GM12878 (cell line): ENCODE data around the gene THAP6. TPM values are rescaled to one million over a fixed set of nuclear protein-coding genes. Genes with fewer than 3 reads are reported as not detected.

Experiments
- ATAC-seq: fragments of 200-7000 bp; cut with Tn5 transposase; 3 replicates; pipeline ENCODE4 v1.9.1; 2020; ENCODE audit warnings: mild to moderate bottlenecking, moderate library complexity
- BruUV-seq: library from RNA; stranded (reverse); fragments of 400-500 nt; replicated peaks from 2 replicates; lab custom pipeline; 2021; lab: Mats Ljungman, UMichigan
- CTCF ChIA-PET: fragments of 300-600 bp; sonication (Branson Sonifier 250); formaldehyde crosslinking; extraction: SDS; loops from one replicate; lab custom pipeline; 2021; ENCODE audit warnings: inconsistent platforms; lab: Yijun Ruan, JAX
- POLR2A ChIA-PET: fragments of 350-600 bp; formaldehyde crosslinking; extraction: SDS; loops from one replicate; lab custom pipeline; 2021; ENCODE audit warnings: inconsistent platforms; lab: Charles Lee
- RAD21 ChIA-PET: fragments of 300-600 bp; sonication (Branson Sonifier 250); formaldehyde crosslinking; loops from one replicate; lab custom pipeline; 2023; ENCODE audit warnings: antibody characterized with exemption; ENCODE audit not compliant: unreplicated experiment; lab: Charles Lee
- SMC1A ChIA-PET: fragments of 300-600 bp; sonication (Branson Sonifier 250); formaldehyde crosslinking; loops from one replicate; lab custom pipeline; 2023; ENCODE audit not compliant: unreplicated experiment, uncharacterized antibody; lab: Charles Lee
- DNase-seq: peaks from one replicate; pipeline ENCODE4 v3.0.0-alpha.2; 2011; ENCODE audit warnings: low read depth, low spot score
- FAIRE-seq: peaks from 3 replicates; lab custom pipeline; 2011; peaks lifted over from hg19 to GRCh38; lab: Jason Lieb, UNC
- H2AFZ ChIP-seq: 2 replicates; pipeline ENCODE4 v1.6.0; 2011; ENCODE audit warnings: low read depth, low read length, control low read depth; ENCODE audit not compliant: control insufficient read depth
- H3K27ac ChIP-seq: 2 replicates; pipeline ENCODE4 v1.5.1; 2011; ENCODE audit warnings: control low read depth; ENCODE audit not compliant: control insufficient read depth, insufficient read depth
- H3K27me3 ChIP-seq, 2 experiments: replicated peaks in 1 of 2; 2 replicates each; pipeline versions ENCODE4 v1.6.0 to v1.6.1; 2011; ENCODE audit warnings: low read length in 1 of 2; ENCODE audit not compliant: control insufficient read depth in 2 of 2, insufficient read depth in 2 of 2
- H3K36me3 ChIP-seq, 2 experiments: 2 replicates each; pipeline ENCODE4 v1.5.1; 2011; ENCODE audit warnings: low read length in 1 of 2; ENCODE audit not compliant: control insufficient read depth in 2 of 2, insufficient read depth in 2 of 2
- H3K4me1 ChIP-seq: 2 replicates; pipeline ENCODE4 v1.6.1; 2011; ENCODE audit warnings: mild to moderate bottlenecking, low read length, moderate library complexity, mixed read lengths; ENCODE audit not compliant: control insufficient read depth, insufficient read depth
- H3K4me2 ChIP-seq: 2 replicates; pipeline ENCODE4 v1.6.0; 2011; ENCODE audit warnings: control low read depth; ENCODE audit not compliant: control insufficient read depth, insufficient read depth
- H3K4me3 ChIP-seq: fragments of 200-600 bp; sonication (generic); 2 replicates; pipeline ENCODE4 v1.5.1; 2016
- H3K79me2 ChIP-seq: 2 replicates; pipeline ENCODE4 v1.6.0; 2011; ENCODE audit warnings: low read length; ENCODE audit not compliant: control insufficient read depth, insufficient read depth
- H3K9ac ChIP-seq: 2 replicates; pipeline ENCODE4 v1.8.0; 2011; ENCODE audit warnings: low read length, control low read depth, mixed read lengths; ENCODE audit not compliant: control insufficient read depth, insufficient read depth
- H3K9me3 ChIP-seq: replicated peaks from 3 replicates; pipeline ENCODE4 v1.5.1; 2011; ENCODE audit warnings: mild to moderate bottlenecking, low read length; ENCODE audit not compliant: control insufficient read depth, insufficient read depth
- H4K20me1 ChIP-seq: 2 replicates; pipeline ENCODE4 v1.6.0; 2011; ENCODE audit not compliant: control insufficient read depth, insufficient read depth
- BHLHE40 ChIP-seq, 2 experiments: fragments of 450-650 bp in 1 of 2; IDR thresholded peaks; 2 replicates each; pipeline ENCODE4 v1.6.1; 2011 to 2017; ENCODE audit warnings: low read depth in 2 of 2, borderline replicate concordance in 1 of 2, improper control_type of control experiment in 1 of 2, low read length in 1 of 2, mild to moderate bottlenecking in 1 of 2
- ETV6 ChIP-seq, 2 experiments: fragments of 450-650 bp in 1 of 2; IDR thresholded peaks in 1 of 2; conservative IDR thresholded peaks in 1 of 2; 2 replicates each; pipeline ENCODE4 v1.6.1; 2014; ENCODE audit warnings: antibody characterized with exemption in 1 of 2, borderline replicate concordance in 1 of 2, low read depth in 1 of 2, mild to moderate bottlenecking in 1 of 2, moderate library complexity in 1 of 2
- MTA2 ChIP-seq: fragments of 450-650 bp; IDR thresholded peaks from 2 replicates; pipeline ENCODE4 v1.6.1; 2016; ENCODE audit warnings: low read depth, mild to moderate bottlenecking, moderate library complexity
- SMAD5 ChIP-seq: IDR thresholded peaks from 2 replicates; pipeline ENCODE4 v1.6.1; 2016; ENCODE audit warnings: antibody characterized with exemption, low read depth
- TCF7 ChIP-seq: IDR thresholded peaks from 2 replicates; pipeline ENCODE4 v1.6.1; 2014; ENCODE audit warnings: antibody characterized with exemption, borderline replicate concordance
- WGBS: methylation state at CpG from one replicate; pipeline ENCODE4 v1.1.6; 2016; ENCODE audit warnings: low lambda C conversion rate; ENCODE audit not compliant: insufficient replicate concordance, insufficient coverage; ENCODE audit errors: missing lambda C conversion rate; 5-methylcytosine and 5-hydroxymethylcytosine counted together
- in situ Hi-C: fragments of 300-500 bp; cut with MboI; formaldehyde crosslinking; loops from 9 replicates; pipeline ENCODE4 v1.14.3; 2018; ENCODE audit warnings: mixed read lengths
- intact Hi-C: fragments of 100-400 bp; cut with micrococcal nuclease; formaldehyde crosslinking; loops from one replicate; pipeline ENCODE4 v1.14.2; 2022; ENCODE audit not compliant: unreplicated experiment
- polyA plus RNA-seq, 11 experiments: library from polyadenylated mRNA; depleted of rRNA in 4 of 11; unstranded in 6 of 11; stranded (reverse) in 5 of 11; fragments of >200 nt; fragmentation: Nextera tagmentation in 4 of 11; fragmentation: Illumina TruSeq in 1 of 11; extraction: Ambion mirVana in 4 of 11; extraction: Trizol in 1 of 11; gene quantifications; 1 replicate in 1 of 11; 2 replicates in 10 of 11; pipeline versions ENCODE4 v1.2.1 to v1.2.3, GENCODE V29; 2011 to 2016; ENCODE audit warnings: inconsistent platforms in 2 of 11, missing spikeins in 2 of 11, low read depth in 1 of 11
- total RNA-seq, 4 experiments: library from RNA; depleted of rRNA in 3 of 4; stranded (reverse); fragments of >200 nt in 3 of 4; fragmentation: Illumina TruSeq in 1 of 4; extraction: Trizol in 1 of 4; gene quantifications; 2 replicates each; pipeline versions ENCODE4 v1.2.1 to v1.2.3, GENCODE V29; 2013 to 2021

Gene THAP6
- total and polyA plus RNA-seq, 10 of the 15 experiments (the other 5 are each of a cell fraction or from before 2014, with no cell fraction given), result 8.9 to 21.9 (median 12.8) TPM

GRCh38 chr4:75561789-75562188 lies 47.5 kb downstream of the THAP6 start:
- intact Hi-C loops (loop anchor here (2.0 kb wide), 1 partner anchor 73 kb away; no protein-coding TSS in a partner anchor), in situ Hi-C loops (no loop called here)
- BruUV-seq, result no TSS peak
- WGBS, result 67% methylated on average over 8 of the region's 8 CpGs
- H3K9me3 ChIP-seq, result no peaks in the 10 kb centered on the region
- no peak overlapping the region for H3K27ac ChIP-seq
- H3K36me3 ChIP-seq, result no peaks in the 10 kb centered on the region
- FAIRE-seq (no peak), DNase-seq (no peak), ATAC-seq (no peak)
- RAD21 ChIA-PET, result no interaction called here
- H2AFZ ChIP-seq, result no peak overlapping the region
- H4K20me1 ChIP-seq, result no peaks in the 10 kb centered on the region; the same call in 1 of the 2 replicates
- no peaks in the 10 kb centered on the region; a peak in 1 of 4 replicates for H3K27me3 ChIP-seq
- POLR2A ChIA-PET, result no interaction called here
- H3K9ac ChIP-seq, result no peak overlapping the region
- SMC1A ChIA-PET, result no interaction called here
- TF ChIP-seq ETV6 (conservative IDR thresholded peaks at IDR 0.05 in 1 of 2, IDR thresholded peaks at IDR 0.05 in 1 of 2; ENCODE audit: borderline replicate concordance in 1 of 2, low read depth in 1 of 2), result no peak
- no peak for TF ChIP-seq TCF7
- TF ChIP-seq BHLHE40 (IDR thresholded peaks at IDR 0.05; ENCODE audit: borderline replicate concordance in 1 of 2, low read depth in 2 of 2, low read length in 1 of 2), result no peak
- TF ChIP-seq SMAD5, result no peak
- no peak overlapping the region for H3K4me3 ChIP-seq
- no peaks in the 10 kb centered on the region for H3K4me1 ChIP-seq
- CTCF ChIA-PET, result interaction anchor here (0.6 kb wide), 1 partner anchor 8 kb away, joined by 3 read pairs; no protein-coding TSS in a partner anchor
- no peaks in the 10 kb centered on the region for H3K79me2 ChIP-seq
- H3K4me2 ChIP-seq, result no peak overlapping the region

GRCh38 chr4:75564023-75564422 lies 49.8 kb downstream of the THAP6 start:
- no peak for FAIRE-seq
- RAD21 ChIA-PET, result no interaction called here
- no peak for DNase-seq
- POLR2A ChIA-PET, result no interaction called here
- Histone ChIP-seq H2AFZ (no peak overlapping the region), H3K9me3 (no peaks in the 10 kb centered on the region), H3K36me3 (no peaks in the 10 kb centered on the region), H3K9ac (no peak overlapping the region), H3K27ac (no peak overlapping the region), H3K4me2 (no peak overlapping the region), H3K4me3 (no peak overlapping the region), H4K20me1 (no peaks in the 10 kb centered on the region), H3K27me3 (no peaks in the 10 kb centered on the region; a peak in 1 of 4 replicates), H3K79me2 (no peaks in the 10 kb centered on the region), H3K4me1 (no peaks in the 10 kb centered on the region)
- WGBS, result 64% methylated on average over 11 of the region's 11 CpGs
- intact Hi-C loops, result no loop called here
- CTCF ChIA-PET, result no interaction called here
- SMC1A ChIA-PET, result no interaction called here
- TF ChIP-seq MTA2, result no peak
- in situ Hi-C loops, result no loop called here
- no peak for ATAC-seq
- BruUV-seq, result no TSS peak
